OCI-LY7 (cell line): ENCODE data around the gene DDA1. TPM values are rescaled to one million over a fixed set of nuclear protein-coding genes. Genes with fewer than 3 reads are reported as not detected.

Experiments
- BruUV-seq: library from RNA; stranded (reverse); fragments of 400-500 nt; replicated peaks from 2 replicates; lab custom pipeline; 2021; lab: Mats Ljungman, UMichigan
- CTCF ChIA-PET: fragments of 300-600 bp; sonication (Branson Sonifier 250); formaldehyde crosslinking; loops from one replicate; lab custom pipeline; 2022; ENCODE audit warnings: antibody characterized with exemption; ENCODE audit not compliant: unreplicated experiment; lab: Charles Lee
- POLR2A ChIA-PET: fragments of 300-600 bp; sonication (Branson Sonifier 250); formaldehyde crosslinking; loops from one replicate; lab custom pipeline; 2022; ENCODE audit warnings: antibody characterized with exemption; lab: Charles Lee
- DNase-seq: peaks from one replicate; pipeline ENCODE4 v3.0.0-alpha.2; 2015; ENCODE audit warnings: low spot score
- H2AFZ ChIP-seq: fragments of 200-600 bp; sonication (generic), shearing (Covaris generic); 2 replicates; pipeline ENCODE4 v1.6.1; 2014; ENCODE audit warnings: mild to moderate bottlenecking, antibody characterized with exemption, low read length, moderate library complexity
- H3K27ac ChIP-seq: fragments of 200-600 bp; sonication (generic); 2 replicates; pipeline ENCODE4 v1.5.1; 2014; ENCODE audit warnings: mixed run types, low read depth, mild to moderate bottlenecking, moderate library complexity, low read length, inconsistent platforms; ENCODE audit not compliant: poor library complexity, severe bottlenecking
- H3K36me3 ChIP-seq: fragments of 200-600 bp; sonication (generic); 2 replicates; pipeline ENCODE4 v1.6.1; 2014; ENCODE audit warnings: mild to moderate bottlenecking, antibody characterized with exemption, low read length, moderate library complexity, mixed read lengths; ENCODE audit not compliant: insufficient read depth
- H3K4me1 ChIP-seq: fragments of 200-600 bp; sonication (generic); 2 replicates; pipeline ENCODE4 v1.5.1; 2014; ENCODE audit warnings: mild to moderate bottlenecking, low read length; ENCODE audit not compliant: insufficient read depth, poor library complexity, severe bottlenecking
- H3K4me2 ChIP-seq: fragments of 200-600 bp; sonication (generic); 2 replicates; pipeline ENCODE4 v1.6.1; 2014; ENCODE audit warnings: mild to moderate bottlenecking, low read length
- H3K4me3 ChIP-seq: fragments of 200-600 bp; sonication (generic); 2 replicates; pipeline ENCODE4 v1.5.1; 2014; ENCODE audit warnings: mild to moderate bottlenecking, low read depth, low read length; ENCODE audit not compliant: poor library complexity, severe bottlenecking
- H3K79me2 ChIP-seq: fragments of 200-600 bp; sonication (generic); 2 replicates; pipeline ENCODE4 v1.6.1; 2016; ENCODE audit warnings: low read depth, mild to moderate bottlenecking, low read length, moderate library complexity, mixed read lengths; ENCODE audit not compliant: insufficient read depth
- H3K9me2 ChIP-seq: fragments of 200-600 bp; sonication (generic); 2 replicates; pipeline ENCODE4 v1.6.1; 2016; ENCODE audit warnings: mild to moderate bottlenecking, low read length, mixed read lengths; ENCODE audit not compliant: insufficient read depth
- H3K9me3 ChIP-seq: fragments of 200-600 bp; sonication (generic); 2 replicates; pipeline ENCODE4 v1.6.1; 2014; ENCODE audit warnings: mild to moderate bottlenecking, mixed run types, low read length, mixed read lengths
- H4K20me1 ChIP-seq: fragments of 200-600 bp; sonication (generic); 2 replicates; pipeline ENCODE4 v1.6.1; 2014; ENCODE audit warnings: mild to moderate bottlenecking, antibody characterized with exemption, low read length, moderate library complexity, mixed read lengths; ENCODE audit not compliant: insufficient read depth
- CTCF ChIP-seq: fragments of 200-600 bp; sonication (generic); conservative IDR thresholded peaks from 2 replicates; pipeline ENCODE4 v1.5.1; 2014; ENCODE audit warnings: mild to moderate bottlenecking, antibody characterized with exemption, low read length, moderate library complexity, mixed read lengths
- EZH2phosphoT487 ChIP-seq: fragments of 200-600 bp; sonication (generic); IDR thresholded peaks from 2 replicates; pipeline ENCODE4 v1.6.1; 2018; ENCODE audit warnings: low read depth, borderline replicate concordance, mild to moderate bottlenecking, mixed run types, antibody characterized with exemption, low read length, moderate library complexity, mixed read lengths
- intact Hi-C: fragments of 100-400 bp; cut with micrococcal nuclease; formaldehyde crosslinking; loops from one replicate; pipeline ENCODE4 v1.10.0; 2022; ENCODE audit not compliant: unreplicated experiment
- total RNA-seq, 2 experiments: library from RNA; depleted of rRNA in 1 of 2; stranded (reverse); fragments of >200 nt in 1 of 2; shearing (Covaris generic) in 1 of 2; gene quantifications; 2 replicates each; pipeline ENCODE4 v1.2.3, GENCODE V29; 2014 to 2022

The DDA1 gene
- total RNA-seq, 2 experiments from 2014 or later: 36.6 to 48.8 TPM

GRCh38 chr19:17266026-17266425, 43.3 kb upstream of the DDA1 start:
- CTCF ChIA-PET: interaction anchor here (1.2 kb wide), 1 partner anchor 15 kb away, joined by 4 read pairs; no protein-coding TSS in a partner anchor
- peak overlapping the region; percentile 69 for H3K4me2 ChIP-seq
- no peak for TF ChIP-seq CTCF
- no peak for TF ChIP-seq EZH2phosphoT487

GRCh38 chr19:17266589-17266974, 42.8 kb upstream of the DDA1 start:
- POLR2A ChIA-PET: interaction anchor here (0.8 to 2.3 kb wide), 15 partner anchors 9 to 193 kb away, joined by 3 to 28 read pairs (median 5); partner anchors contain the start of genes ANKLE1, BST2, DDA1 and USE1
- BruUV-seq: no TSS peak
- peak overlapping the region; percentile 74; the same call in 1 of the 2 replicates for H2AFZ ChIP-seq
- no peaks in the 10 kb centered on the region for H3K9me3 ChIP-seq
- H4K20me1 ChIP-seq: no peaks in the 10 kb centered on the region
- H3K4me3 ChIP-seq: peak overlapping the region; percentile 61
- CTCF ChIA-PET: interaction anchor here (0.7 to 1.2 kb wide), 3 partner anchors 13 to 15 kb away, joined by 3 to 4 read pairs (median 4); partner anchors contain the start of gene ANKLE1
- TF ChIP-seq EZH2phosphoT487: no peak
- TF ChIP-seq CTCF: no peak
- peak overlapping the region; percentile 69 for H3K4me2 ChIP-seq
- peaks cover 46% of the 10 kb centered on the region for H3K4me1 ChIP-seq
- intact Hi-C loops: no loop called here
- peak overlapping the region; percentile 83 for H3K27ac ChIP-seq
- peaks cover 17% of the 10 kb centered on the region for H3K79me2 ChIP-seq
- DNase-seq: no peak
- H3K9me2 ChIP-seq: no peaks in the 10 kb centered on the region
- peaks cover 20% of the 10 kb centered on the region for H3K36me3 ChIP-seq

More at GRCh38 chr19:17266026-17266425, 43.3 kb upstream of the DDA1 start:
- intact Hi-C loops: no loop called here
- POLR2A ChIA-PET: interaction anchor here (1.2 to 2.3 kb wide), 8 partner anchors 8 to 139 kb away, joined by 3 to 28 read pairs (median 7); partner anchors contain the start of genes ANKLE1, BST2, DDA1 and USE1
- no peaks in the 10 kb centered on the region for H4K20me1 ChIP-seq
- peaks cover 17% of the 10 kb centered on the region for H3K79me2 ChIP-seq
- peaks cover 15% of the 10 kb centered on the region for H3K36me3 ChIP-seq
- no TSS peak for BruUV-seq
- H3K27ac ChIP-seq: peak overlapping the region; percentile 83
- peaks cover 50% of the 10 kb centered on the region for H3K4me1 ChIP-seq
- peak overlapping the region; percentile 61 for H3K4me3 ChIP-seq
- H3K9me3 ChIP-seq: no peaks in the 10 kb centered on the region
- peak overlapping the region; percentile 74; the same call in 1 of the 2 replicates for H2AFZ ChIP-seq
- H3K9me2 ChIP-seq: no peaks in the 10 kb centered on the region
- DNase-seq: no peak
